Activated effector memory CD4-positive, alpha-beta T cell treated with Interleukin-2 at 50 U/mL for 16 hours (primary cell): ENCODE data around the gene ANO2.
"Not testable (repeated sequence)": the region's sequence is repeated elsewhere in the genome, so short reads cannot be mapped to it uniquely, and the experiment has no call there.

ENCODE experiments used
- DNase-seq: peaks from one replicate; pipeline ENCODE4 v3.0.0-alpha.2; 2020

The ANO2 gene

GRCh38 chr12:5884285-5884684 is 60.8 kb downstream of the ANO2 start:
- no peak for DNase-seq

GRCh38 chr12:5882511-5883190 is 62.4 kb downstream of the ANO2 start:
- no peak for DNase-seq

- DNase-seq: no peak
Observed at GRCh38 chr12:5881666-5882065, 63.4 kb downstream of the ANO2 start.

- DNase-seq: no peak
Observed at GRCh38 chr12:5881101-5881606, 63.9 kb downstream of the ANO2 start.

- DNase-seq: no peak
Observed at GRCh38 chr12:5875851-5876250, 69.2 kb downstream of the ANO2 start.

GRCh38 chr12:5874514-5874913 is 70.5 kb downstream of the ANO2 start:
- DNase-seq: no peak

- DNase-seq: no peak
Observed at GRCh38 chr12:5873281-5873919, 71.7 kb downstream of the ANO2 start.

GRCh38 chr12:5872745-5873144 is 72.3 kb downstream of the ANO2 start:
- no peak for DNase-seq

- DNase-seq: no peak
Observed at GRCh38 chr12:5871741-5872140, 73.3 kb downstream of the ANO2 start.

- no peak for DNase-seq
Observed at GRCh38 chr12:5870183-5870582, 74.9 kb downstream of the ANO2 start.

- no peak for DNase-seq
Observed at GRCh38 chr12:5868625-5869295, 76.3 kb downstream of the ANO2 start.

GRCh38 chr12:5865397-5865796 is 79.7 kb downstream of the ANO2 start:
- DNase-seq: no peak

- DNase-seq: no peak
Observed at GRCh38 chr12:5864972-5865371, 80.1 kb downstream of the ANO2 start.

GRCh38 chr12:5864301-5864700 is 80.8 kb downstream of the ANO2 start:
- no peak for DNase-seq

GRCh38 chr12:5861416-5861815 is 83.6 kb downstream of the ANO2 start:
- no peak for DNase-seq

GRCh38 chr12:5856692-5857091 is 88.4 kb downstream of the ANO2 start:
- no peak for DNase-seq

- DNase-seq: no peak
Observed at GRCh38 chr12:5846950-5847349, 98.1 kb downstream of the ANO2 start.

- DNase-seq: no peak
Observed at GRCh38 chr12:5840944-5841343, 104.1 kb downstream of the ANO2 start.

GRCh38 chr12:5830111-5830510 is 114.9 kb downstream of the ANO2 start:
- DNase-seq: no peak

- DNase-seq: no peak
Observed at GRCh38 chr12:5827591-5827990, 117.5 kb downstream of the ANO2 start.

- DNase-seq: not testable (repeated sequence)
Observed at GRCh38 chr12:5825761-5826160, 119.3 kb downstream of the ANO2 start.

- not testable (repeated sequence) for DNase-seq
Observed at GRCh38 chr12:5818877-5819276, 126.2 kb downstream of the ANO2 start.

GRCh38 chr12:5817246-5817645 is 127.8 kb downstream of the ANO2 start:
- DNase-seq: no peak

- DNase-seq: no peak
Observed at GRCh38 chr12:5809586-5809985, 135.5 kb downstream of the ANO2 start.
